GM21367 (cell line): Measurements from ENCODE around the gene CDC25A.
A peak's percentile ranks its signal among the peaks of the same experiment; 100 is the strongest.

Experiments used
- ATAC-seq: cut with Tn5 transposase; IDR thresholded peaks from one replicate; pipeline ENCODE4 v1.9.1; 2021; ENCODE audit not compliant: unreplicated experiment

Gene CDC25A

DNA sequence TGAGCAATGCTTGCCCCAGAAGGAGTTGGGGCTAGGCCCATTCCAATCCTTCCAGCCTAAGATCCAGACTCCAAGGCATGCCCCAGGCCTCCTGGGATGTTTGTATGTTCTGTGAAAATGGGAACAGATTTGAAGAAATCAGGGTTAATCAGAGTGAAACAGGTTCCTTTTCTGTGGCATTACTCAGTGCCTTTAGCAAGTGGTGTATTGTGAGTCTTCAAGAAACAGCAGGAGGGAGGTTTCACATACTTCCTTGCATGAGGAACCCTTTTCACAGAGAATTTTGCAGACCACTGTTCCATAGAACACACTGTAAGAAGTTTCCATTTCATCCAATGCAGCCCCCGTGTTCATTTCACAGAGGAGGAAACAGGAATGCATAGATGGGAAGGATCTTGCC, 8.4 kb upstream of the CDC25A start:
- ATAC-seq: no peak

- ATAC-seq: no peak
Measured at GRCh38 chr3:48194446-48195071, 6.3 kb upstream of the CDC25A start.

DNA sequence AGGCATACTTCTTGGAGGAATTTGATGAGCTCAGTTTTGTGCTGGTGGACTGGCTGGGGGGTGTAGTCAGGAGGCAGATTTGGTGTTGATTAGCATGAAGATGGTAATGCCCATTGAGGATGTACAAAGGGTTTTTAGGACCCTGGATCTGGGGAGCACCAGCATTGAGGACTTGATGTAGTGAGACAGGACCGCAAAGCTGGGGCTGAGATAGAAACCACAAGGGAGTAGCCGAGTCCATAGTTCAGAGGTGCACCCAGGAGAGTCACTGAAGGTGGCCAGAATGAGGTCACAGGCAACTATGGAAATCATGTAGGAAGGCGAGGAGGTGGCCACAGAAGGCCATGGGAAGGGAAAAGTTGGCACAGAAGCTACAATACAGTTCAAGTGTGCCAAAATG, 2.7 kb upstream of the CDC25A start:
- no peak for ATAC-seq

DNA sequence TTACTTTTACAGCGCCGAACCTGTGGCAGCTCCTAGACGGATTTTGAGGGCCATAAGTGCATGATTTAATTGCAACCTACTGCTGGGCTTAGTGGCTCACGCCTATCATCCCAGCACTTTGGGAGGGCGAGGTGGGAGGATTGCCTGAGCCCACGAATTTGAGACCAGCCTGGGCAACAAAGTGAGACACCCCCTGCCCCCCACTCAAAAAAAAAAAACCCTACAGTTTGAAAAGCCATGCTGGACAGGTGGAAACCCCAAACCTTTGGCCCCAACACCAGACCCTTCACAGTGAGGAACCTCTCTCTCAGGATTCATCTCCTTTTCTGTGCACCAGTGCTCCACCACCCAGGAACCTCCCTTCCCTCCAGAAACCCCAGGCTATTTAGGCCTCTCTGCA, 1.1 kb upstream of the CDC25A start:
- no peak for ATAC-seq

DNA sequence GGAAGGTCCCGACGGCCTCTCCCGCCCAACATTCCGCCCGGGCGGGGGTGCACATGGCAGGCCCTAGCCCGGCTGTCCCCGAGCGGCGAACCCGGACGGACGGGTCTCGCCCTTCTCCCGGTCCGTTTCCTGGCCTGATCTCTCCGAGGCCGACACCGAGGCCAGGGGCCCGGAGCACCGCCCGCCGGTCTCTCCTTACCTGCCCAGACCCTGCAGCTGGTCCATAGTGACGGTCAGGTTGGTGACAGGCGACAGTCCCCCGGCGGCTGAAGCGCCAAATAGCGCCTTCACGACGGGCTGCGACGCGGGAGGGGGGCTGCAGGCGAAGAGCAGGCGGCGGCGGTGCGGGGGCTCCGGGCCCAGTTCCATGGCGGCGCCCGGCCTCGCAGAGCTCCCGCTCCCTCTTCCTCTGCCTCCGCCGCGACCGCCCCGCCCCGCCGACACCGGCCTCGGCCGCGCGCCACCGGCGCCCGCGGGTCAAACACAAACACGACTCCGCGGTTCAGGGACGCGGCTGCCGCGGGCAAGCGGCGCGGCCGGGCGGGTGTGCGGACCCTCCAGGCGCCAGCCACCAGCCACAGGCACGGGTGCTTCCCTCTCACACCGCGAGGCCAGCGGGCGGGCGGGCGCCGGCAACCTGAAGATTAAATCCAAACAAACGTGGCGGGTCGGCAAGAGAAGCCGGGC, 495 bp downstream of the CDC25A start:
- ATAC-seq: peak; percentile 8

DNA sequence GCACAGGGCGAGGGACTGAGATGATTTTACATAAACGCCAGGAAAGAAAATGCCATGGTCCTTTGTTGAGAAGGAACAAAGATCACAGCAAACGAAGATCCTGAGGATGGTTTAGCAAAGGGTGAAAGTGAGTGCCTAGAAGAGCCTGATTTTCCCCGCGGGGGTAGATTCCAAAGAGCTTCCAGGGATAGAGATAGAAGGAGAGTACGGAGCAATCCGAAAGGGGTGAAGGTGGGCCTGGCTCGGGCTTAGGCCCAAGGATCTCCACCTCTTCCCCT, 977 bp downstream of the CDC25A start:
- no peak for ATAC-seq

GRCh38 chr3:48186631-48187300, 1.5 kb downstream of the CDC25A start:
- ATAC-seq: no peak

DNA sequence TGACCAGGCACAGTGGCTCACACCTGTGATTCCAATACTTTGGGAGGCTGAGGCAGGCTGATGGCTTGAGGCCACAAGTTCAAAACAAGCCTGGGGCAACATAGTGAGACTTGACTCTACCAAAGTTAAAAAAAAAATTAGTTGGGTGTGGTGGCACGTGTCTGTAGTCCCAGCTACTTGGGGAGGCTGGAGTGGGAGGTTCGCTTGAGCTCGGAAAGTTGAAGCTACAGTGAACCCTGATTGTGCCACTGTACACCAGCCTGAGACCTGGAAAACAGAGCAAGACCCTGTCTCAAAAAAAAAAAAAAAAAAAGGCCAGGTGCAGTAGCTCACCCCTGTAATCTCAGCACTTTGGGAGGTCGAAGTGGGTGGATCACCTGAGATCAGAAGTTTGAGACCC, 3.1 kb downstream of the CDC25A start:
- ATAC-seq: no peak

GRCh38 chr3:48184299-48184698, 3.9 kb downstream of the CDC25A start:
- ATAC-seq: no peak

GRCh38 chr3:48180531-48181253, 7.5 kb downstream of the CDC25A start:
- ATAC-seq: no peak

DNA sequence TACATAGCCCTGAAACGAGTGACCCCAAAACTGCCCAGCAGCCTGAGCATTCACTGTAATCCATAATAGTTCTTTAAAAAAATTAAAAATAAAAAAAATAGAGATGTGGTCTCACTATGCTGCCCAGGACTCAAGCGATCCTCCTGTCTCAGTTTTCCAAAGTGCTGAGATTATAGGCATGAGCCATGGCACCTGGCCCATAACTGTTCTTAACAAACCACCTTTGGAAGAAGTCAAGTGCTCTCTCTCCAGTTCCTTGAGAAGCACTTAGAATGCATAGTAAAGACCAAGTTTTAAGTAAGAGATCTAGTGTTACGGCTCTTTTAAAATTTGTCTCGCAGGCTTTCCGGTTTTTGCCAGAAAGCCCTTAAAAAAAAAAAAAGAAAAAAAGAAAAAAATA, 8.2 kb downstream of the CDC25A start:
- no peak for ATAC-seq

DNA sequence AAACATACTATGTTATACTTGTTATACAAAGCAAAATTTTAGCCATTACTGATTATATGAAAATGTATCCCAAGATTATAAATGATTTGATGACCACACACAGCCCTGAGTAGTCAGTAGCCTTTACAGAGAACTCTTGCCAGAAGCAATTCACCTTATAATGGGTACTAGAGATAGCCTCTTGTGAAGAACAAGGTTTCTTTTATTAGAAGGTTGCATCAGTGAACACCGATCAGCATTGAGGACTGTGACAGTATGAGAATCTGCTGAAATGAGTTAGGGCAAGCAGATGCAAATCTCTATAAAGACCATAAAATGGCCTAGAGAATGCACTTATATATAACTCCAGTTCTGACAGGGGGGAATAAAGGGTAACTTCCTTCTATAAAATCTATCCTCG, 10.1 kb downstream of the CDC25A start:
- ATAC-seq: no peak

DNA sequence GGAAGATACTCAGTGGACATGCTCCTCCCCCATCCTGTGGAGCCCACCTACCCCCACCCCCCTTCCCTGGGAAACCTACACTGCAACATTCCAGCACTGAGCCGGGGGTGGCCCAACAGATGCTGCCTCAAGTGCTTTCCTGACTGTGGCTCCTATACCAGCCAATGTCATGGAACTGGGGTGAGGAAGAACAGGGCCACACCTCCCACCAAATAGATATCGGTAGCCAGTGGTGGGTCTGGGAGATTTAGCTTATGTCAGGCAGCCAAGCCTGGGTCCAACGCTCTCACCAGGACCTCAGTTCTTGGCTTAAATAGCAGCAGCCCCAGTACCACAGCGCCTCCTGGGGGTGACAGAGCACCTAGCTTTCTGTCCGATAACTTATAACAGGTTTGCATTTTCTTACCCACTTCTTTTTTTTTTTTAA, 30.3 kb downstream of the CDC25A start:
- no peak for ATAC-seq

DNA sequence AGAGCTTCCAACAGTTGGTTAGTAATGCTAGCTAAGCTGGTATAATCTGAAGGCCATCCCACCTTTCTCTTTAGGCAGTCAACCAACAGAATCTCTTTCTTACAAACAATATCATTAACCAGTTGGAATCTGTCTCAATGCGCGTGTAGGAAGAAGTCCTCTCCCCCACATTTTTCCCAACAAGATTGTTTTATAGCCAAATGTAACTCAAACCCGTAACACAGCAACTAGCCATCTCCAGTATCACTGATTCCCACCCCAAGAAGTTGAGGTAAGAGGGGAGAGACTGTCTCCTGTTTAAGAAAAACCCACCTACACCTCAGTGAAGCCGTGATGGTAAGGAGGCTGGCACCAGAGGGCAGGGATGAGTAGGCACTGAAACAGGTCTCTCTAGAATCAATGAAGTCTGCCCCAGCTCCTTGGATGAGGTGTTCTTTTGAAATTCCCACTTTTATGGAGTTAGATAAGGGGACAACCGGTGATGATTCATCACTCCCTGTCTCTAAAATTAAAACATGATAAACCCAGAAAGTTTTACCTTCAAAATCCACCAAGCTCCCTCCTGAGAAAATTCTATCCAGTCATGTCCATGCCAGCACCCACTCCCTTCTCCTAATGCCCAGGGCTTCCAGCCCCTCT, 30.9 kb downstream of the CDC25A start:
- ATAC-seq: no peak

DNA sequence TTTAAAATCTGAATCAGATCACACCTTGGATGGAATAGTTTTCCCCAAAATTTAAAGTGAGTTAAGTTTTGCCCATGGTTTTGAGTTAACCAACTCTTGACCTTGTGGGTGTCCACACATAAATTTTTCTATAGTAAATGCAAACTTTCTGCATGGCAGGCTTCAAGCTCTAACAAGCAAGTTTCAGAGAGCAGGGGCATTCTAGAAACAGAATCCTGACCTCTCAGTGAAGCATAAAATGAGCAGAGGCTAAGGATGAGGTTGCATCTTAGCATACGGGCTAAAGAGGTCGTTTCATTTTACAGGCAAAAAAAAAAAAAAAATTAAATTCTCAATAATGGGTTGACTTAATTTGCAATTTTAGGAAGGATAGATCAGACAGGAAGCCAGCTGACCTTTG, 32.1 kb downstream of the CDC25A start:
- ATAC-seq: no peak

GRCh38 chr3:48155122-48155521, 33.1 kb downstream of the CDC25A start:
- ATAC-seq: no peak

DNA sequence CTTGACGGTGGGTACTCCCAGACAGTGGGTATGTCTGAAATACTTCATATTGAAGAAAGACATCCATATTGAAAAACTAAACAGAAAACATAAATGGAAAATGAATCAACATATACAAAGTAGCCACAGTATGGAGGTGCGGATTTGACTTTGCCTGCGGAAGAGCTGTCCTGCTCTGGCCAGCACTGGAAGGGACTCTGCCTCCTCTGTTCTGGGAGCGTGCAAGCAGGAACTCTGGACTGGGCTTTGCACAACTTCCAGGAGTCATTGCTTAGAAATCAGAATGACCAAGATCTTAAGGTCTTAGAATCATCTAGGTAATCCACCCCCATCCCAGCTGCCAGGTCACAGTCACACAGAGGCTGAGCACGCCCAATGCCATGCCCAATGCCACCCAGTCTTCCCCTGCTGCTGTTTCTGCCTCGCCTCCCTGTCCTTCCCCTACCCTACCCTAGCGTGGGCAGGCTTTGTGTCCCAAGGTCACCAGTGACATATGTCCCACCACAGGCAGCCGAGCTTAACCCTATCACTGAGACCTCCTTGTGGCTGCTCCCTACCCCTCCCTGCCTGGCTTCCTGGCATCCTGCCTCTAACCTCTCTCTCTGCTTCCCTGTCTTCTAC, 36.3 kb downstream of the CDC25A start:
- no peak for ATAC-seq

DNA sequence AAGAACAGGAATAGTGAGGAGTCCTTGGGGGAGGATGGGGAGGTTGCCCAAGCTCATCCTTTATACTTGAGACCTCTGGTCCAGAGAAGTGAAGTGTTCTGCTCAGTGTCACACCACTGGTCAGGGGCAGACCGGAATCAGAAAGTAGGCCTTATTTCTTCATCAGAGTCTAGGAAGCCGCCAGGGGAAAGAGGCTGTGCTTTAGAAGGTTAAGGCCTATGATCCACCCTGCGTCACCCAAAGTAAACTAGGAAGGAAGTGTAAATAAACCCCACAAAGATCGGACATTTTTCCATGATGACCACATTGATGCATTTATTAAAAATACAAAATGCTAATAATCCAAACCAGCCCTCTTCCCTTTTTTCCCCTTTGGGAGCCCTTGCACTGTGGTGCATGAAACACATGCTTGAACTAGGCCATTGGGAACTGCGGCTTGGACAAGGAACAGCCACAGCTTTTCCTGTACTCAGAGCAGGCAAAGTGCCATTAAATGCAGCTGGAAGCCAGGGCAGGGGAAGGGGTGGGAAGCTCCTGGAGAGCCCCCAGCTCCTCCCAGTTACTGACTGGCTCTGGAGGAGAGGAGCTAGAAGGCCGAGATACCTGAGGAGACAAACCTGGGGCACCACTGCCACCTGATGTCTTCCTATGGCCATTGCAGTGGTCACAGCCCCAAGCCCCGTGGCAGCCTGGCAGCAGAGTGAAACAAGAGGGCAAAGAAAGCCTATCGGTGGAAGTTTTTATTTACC, 37.0 kb downstream of the CDC25A start:
- no peak for ATAC-seq

DNA sequence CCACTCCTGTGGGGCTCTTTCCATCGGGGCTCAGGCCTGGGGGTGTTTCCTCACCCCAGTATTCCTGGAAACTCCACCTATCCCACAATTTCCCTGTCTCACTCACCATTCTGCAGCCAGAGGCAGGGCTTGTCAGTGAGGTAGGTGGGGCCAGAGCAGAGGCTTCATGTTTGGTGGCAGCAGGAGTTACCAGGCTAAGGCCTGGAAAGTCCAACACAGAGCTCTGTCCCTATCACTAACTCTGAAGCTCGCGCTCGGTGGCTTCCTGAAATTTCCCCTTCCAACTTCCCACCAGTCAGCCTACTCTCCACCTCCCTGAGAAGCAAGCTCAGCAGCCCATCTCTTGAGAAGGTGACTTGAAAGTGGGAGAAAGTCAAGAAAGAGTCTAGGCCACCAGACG, 44.2 kb downstream of the CDC25A start:
- no peak for ATAC-seq

- ATAC-seq: no peak
Measured at GRCh38 chr3:48143567-48143966, 44.6 kb downstream of the CDC25A start.
